Omental fat pad (tissue), 4 donors: ENCODE measurements around the gene COPB2. TPM values are rescaled to one million over a fixed set of nuclear protein-coding genes. Genes with fewer than 3 reads are reported as not detected.

Experiments
- ATAC-seq: fragments of 150-250 bp; one replicate; pipeline ENCODE4 v1.9.1; 2016; ENCODE audit warnings: mild to moderate bottlenecking, moderate library complexity; ENCODE audit not compliant: low FRiP score
- DNase-seq: peaks from one replicate; pipeline ENCODE4 v3.0.0-alpha.2; 2019; ENCODE audit warnings: low spot score
- total RNA-seq, 4 donors: library from RNA; depleted of rRNA; stranded (reverse); fragments of >200 nt; gene quantifications; one replicate each; pipeline ENCODE4 v1.1.0, GENCODE V29; 2016
- TF ChIP-seq, protein P1 (sequence below), 3 donors: fragments of 450-650 bp; IDR thresholded peaks; one replicate each; pipeline ENCODE4 v1.5.1; 2016 to 2017; ENCODE audit warnings: antibody characterized with exemption in 3 of 3, mild to moderate bottlenecking in 3 of 3, moderate library complexity in 2 of 3

Gene COPB2
- total RNA-seq, 4 donors from 2014 or later, result 77.1 to 97.6 (median 91.1) TPM

DNA sequence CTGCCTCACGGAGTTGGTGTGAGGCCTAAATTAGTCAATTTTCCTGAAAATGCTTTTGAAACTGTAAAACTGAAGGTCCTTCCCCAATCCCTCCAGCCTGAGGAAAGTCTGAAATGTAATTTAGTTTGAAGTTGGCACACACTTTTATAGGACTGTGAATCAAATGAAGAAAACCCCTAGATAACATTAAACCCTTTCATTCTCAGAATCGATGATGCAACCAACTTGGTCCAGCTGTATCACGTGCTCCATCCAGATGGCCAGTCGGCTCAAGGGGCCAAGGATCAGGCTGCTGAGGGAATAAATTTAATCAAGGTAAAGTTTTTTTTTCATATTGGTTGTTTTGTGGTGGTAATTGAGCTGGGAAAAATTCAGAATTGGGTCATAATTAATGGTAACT lies 34.0 kb downstream of the COPB2 start:
- ATAC-seq, result no peak
- TF ChIP-seq, protein P1, sequence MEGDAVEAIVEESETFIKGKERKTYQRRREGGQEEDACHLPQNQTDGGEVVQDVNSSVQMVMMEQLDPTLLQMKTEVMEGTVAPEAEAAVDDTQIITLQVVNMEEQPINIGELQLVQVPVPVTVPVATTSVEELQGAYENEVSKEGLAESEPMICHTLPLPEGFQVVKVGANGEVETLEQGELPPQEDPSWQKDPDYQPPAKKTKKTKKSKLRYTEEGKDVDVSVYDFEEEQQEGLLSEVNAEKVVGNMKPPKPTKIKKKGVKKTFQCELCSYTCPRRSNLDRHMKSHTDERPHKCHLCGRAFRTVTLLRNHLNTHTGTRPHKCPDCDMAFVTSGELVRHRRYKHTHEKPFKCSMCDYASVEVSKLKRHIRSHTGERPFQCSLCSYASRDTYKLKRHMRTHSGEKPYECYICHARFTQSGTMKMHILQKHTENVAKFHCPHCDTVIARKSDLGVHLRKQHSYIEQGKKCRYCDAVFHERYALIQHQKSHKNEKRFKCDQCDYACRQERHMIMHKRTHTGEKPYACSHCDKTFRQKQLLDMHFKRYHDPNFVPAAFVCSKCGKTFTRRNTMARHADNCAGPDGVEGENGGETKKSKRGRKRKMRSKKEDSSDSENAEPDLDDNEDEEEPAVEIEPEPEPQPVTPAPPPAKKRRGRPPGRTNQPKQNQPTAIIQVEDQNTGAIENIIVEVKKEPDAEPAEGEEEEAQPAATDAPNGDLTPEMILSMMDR (IDR thresholded peaks at IDR 0.05), result no peak
- no peak for DNase-seq

DNA sequence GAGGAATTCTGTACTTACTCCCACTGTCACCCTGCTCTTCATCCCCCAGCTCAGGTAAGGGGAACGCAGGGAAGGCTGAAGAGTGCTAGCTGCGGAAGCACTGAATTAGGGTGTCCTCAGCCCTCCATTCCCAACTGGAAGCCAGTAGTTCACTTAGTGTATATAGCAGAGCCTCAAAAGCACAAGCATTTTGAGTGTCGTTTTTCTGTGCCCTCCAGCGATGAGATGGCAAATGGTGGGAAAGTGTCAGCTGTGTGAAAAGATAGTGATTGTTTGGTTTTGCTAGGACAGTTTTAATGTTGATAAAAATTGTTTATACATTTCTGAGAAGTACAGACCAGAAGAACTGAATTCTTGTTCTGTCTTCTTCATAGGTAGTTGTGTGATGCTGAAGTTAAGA lies 34.8 kb downstream of the COPB2 start:
- ATAC-seq (no peak), DNase-seq (no peak)
- TF ChIP-seq, protein P1 (IDR thresholded peaks at IDR 0.05), result no peak

DNA sequence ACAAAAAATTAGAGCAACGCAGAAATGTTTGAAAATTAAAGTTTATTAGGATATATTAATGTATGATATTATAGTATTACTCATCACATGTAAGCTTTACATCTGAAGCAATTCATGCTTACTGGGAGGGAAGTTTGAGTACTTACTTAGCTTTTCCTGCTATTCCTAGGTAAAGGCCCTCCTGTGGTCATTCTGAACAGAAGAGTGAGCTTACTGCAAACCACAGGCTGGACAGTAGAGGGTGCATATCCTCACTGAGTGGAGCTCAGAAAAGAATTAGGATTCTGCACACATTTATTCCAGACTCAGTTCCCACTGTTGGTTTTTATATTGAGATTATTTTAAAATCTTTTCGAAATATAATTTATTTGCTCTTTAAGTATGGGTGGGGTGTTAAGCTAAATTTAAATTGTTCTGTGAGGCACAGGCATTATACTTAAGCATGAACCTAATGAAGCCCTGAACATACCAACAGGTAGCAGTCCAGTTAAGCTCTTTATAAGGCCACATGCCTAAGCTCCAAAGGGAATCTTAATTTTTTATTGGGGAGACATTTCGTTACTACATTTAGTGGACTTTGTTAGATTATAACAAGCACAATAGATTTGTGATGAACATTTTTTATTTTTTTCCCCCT lies 35.4 kb downstream of the COPB2 start:
- ATAC-seq (no peak), DNase-seq (no peak)
- TF ChIP-seq, protein P1 (IDR thresholded peaks at IDR 0.05), result no peak

DNA sequence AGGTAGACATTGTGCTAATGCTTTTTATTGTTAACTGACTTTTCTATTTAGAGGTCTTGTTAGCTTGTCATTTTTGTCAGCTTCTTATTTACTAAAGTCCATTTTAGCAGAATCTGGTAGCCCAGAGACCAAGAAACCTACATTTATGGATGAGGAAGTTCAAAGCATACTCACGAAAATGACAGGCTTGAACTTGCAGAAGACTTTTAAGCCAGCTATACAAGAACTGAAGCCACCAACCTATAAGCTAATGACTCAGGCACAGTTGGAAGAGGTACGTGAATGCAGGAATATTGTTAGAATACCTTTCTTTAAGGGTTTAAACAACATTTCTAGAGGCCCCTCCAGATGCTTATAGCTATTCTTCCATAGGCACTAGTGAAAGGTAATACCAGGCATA lies 42.7 kb downstream of the COPB2 start:
- TF ChIP-seq, protein P1 (IDR thresholded peaks at IDR 0.05), result no peak
- no peak for DNase-seq
- no peak for ATAC-seq

DNA sequence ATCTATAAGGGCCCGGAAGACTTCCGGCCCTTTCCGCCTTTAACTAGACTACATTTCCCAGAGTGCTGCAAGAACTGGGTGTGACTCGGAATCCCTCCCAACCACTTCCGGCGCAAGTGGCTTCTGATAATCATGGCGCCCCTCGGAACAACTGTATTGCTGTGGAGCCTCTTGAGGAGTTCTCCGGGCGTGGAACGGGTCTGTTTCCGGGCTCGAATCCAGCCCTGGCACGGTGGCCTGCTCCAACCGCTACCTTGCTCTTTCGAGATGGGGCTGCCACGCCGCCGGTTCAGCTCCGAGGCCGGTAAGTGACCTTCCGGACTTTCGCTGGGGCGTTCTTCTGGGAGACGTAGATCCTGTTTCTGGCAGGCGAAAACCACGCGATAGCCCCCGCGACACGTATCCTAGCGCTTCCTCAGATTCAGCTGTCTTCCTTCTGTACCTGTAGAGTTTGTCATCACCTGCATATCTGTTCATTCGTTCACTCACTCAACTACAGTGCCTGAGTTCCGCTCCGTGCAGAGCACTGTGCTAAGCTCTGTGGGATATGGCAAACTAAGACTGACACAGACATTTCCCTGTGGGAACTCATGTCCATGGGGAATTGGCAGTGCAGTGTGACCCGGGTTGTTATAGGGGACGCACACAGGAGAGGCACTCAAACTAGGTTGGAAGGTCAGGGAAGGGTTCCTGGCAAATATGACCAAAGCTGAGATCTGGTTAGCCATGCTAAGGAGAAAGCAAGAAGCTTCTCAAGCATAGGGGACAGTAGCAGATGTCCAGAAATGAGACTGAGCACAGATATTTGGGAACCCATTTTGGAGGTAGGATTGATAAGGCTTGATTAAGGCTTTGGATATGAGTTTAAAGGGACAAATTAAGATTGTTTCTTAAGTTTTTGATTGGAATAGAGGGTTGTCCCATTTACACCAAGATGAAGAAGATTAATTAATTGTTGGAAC lies 45.3 kb downstream of the COPB2 start, which contains the start of gene MRPS22:
MRPS22 (plus strand) TSS at position 126 of the 962 bp plus-strand sequence; CDS start at position 133, 7 bp downstream.
- TF ChIP-seq, protein P1 (IDR thresholded peaks at IDR 0.05), result no peak
- DNase-seq (peak; percentile 52), ATAC-seq (peak; percentile 87)

DNA sequence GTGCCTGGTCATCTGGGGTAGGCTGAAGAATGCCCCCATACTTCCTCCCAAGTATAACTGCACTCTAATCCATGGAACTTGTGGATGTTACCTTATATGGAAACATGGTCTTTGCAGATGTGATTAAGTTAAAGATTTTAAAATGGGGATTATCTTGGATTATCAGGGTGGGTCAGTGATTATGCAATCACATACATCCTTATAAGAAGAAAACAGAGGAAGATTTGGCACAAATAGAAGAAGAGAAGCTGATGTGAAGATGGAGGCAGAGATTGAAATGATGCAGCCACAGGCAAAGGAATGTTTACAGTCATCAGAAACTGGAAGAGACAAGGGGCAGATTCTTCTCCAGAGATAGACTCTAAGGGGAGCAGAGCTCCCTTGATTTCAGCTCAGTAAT lies 47.4 kb downstream of the COPB2 start:
- no peak for DNase-seq
- TF ChIP-seq, protein P1 (IDR thresholded peaks at IDR 0.05), result no peak
- ATAC-seq, result no peak
